ENCODE data around the gene RPGRIP1L. TPM values are rescaled to one million over a fixed set of nuclear protein-coding genes. Genes with fewer than 3 reads are reported as not detected.

RPGRIP1L gene
- total RNA-seq, 3 donors from 2014 or later: 3.2 to 7.5 (median 7.5) TPM

- Histone ChIP-seq H3K4me3 (no peak overlapping the region), H3K9me3 (no peaks in the 10 kb centered on the region), H3K4me1 (no peaks in the 10 kb centered on the region), H3K27me3 (no peaks in the 10 kb centered on the region), H3K36me3 (no peaks in the 10 kb centered on the region), H3K27ac (no peak overlapping the region)
- intact Hi-C loops (cut with DNase I; ENCODE audit: low total_unique reads): no loop called here
- no peak for DNase-seq (ENCODE audit: low spot score in 2 of 2)
- no peak for TF ChIP-seq POLR2AphosphoS5 (IDR thresholded peaks at IDR 0.05)
- TF ChIP-seq POLR2A (IDR thresholded peaks at IDR 0.05): no peak
- TF ChIP-seq CTCF (IDR thresholded peaks at IDR 0.05): no peak
Observed at GRCh38 chr16:53611179-53611696, 92.4 kb downstream of the RPGRIP1L start.

- intact Hi-C loops (cut with DNase I; ENCODE audit: low total_unique reads): no loop called here
- Histone ChIP-seq H3K4me3 (no peak overlapping the region), H3K9me3 (no peaks in the 10 kb centered on the region), H3K27me3 (no peaks in the 10 kb centered on the region), H3K36me3 (no peaks in the 10 kb centered on the region), H3K27ac (no peak overlapping the region), H3K4me1 (no peaks in the 10 kb centered on the region)
- TF ChIP-seq CTCF (IDR thresholded peaks at IDR 0.05): no peak
- no peak for TF ChIP-seq POLR2A (IDR thresholded peaks at IDR 0.05)
- no peak for TF ChIP-seq POLR2AphosphoS5 (IDR thresholded peaks at IDR 0.05)
- no peak for DNase-seq (ENCODE audit: low spot score in 2 of 2)
Observed at GRCh38 chr16:53609536-53609935, 94.1 kb downstream of the RPGRIP1L start.

DNA sequence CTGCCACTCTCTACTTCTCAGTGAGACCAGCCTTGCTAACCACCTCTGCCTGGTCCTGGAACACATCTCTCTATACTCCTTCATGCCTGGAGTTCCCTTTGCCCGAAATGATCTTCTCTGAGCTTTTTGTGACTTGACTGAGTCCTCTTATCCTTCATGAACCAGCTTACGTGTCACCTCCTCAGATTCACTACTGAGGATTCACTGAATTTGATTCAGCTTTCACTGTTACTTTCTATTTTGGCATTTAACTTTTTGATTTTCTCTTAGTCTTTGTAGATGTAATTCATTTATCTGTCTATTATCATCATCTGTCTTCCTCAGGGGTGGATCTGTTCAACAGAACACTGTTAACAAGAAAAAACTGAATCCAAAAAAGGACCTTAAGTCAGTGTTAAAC, 95.6 kb downstream of the RPGRIP1L start:
- TF ChIP-seq POLR2AphosphoS5 (IDR thresholded peaks at IDR 0.05) (no peak), POLR2A (IDR thresholded peaks at IDR 0.05) (no peak), CTCF (IDR thresholded peaks at IDR 0.05) (no peak)
- DNase-seq (ENCODE audit: low spot score in 2 of 2): no peak
- intact Hi-C loops (cut with DNase I; ENCODE audit: low total_unique reads): no loop called here

DNA sequence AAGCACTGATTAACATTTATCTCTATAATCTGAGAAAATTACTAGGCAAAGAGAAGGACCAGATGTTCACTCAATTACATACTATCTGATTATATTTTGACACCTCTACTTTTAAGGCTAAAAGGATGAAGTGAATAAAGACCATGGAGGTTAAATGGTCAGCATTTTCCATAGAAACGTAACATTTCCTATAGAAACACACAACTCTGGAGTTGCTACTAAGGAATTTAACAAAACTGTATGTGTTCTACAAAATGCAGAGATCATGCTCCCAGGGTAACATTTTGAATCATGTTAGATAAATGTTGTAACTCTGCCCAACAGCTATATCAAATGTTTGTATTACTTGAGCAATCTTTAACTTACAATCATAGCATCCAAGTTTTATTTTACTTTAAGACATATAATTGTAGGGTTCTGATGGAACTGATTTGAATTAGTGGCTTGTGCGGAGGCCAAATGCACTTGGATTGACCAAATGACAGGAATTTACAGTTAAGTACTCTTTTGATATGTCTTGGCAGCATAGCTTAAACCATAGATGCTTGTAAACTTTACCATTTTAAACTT, 97.7 kb downstream of the RPGRIP1L start:
- no peak overlapping the region for H3K4me3 ChIP-seq
- no peak overlapping the region for H3K27ac ChIP-seq
- H3K27me3 ChIP-seq: no peaks in the 10 kb centered on the region
- H3K9me3 ChIP-seq: no peaks in the 10 kb centered on the region
- H3K4me1 ChIP-seq: no peaks in the 10 kb centered on the region
- no peak for DNase-seq (ENCODE audit: low spot score in 2 of 2)
- TF ChIP-seq CTCF (IDR thresholded peaks at IDR 0.05) (no peak), POLR2A (IDR thresholded peaks at IDR 0.05) (no peak), POLR2AphosphoS5 (IDR thresholded peaks at IDR 0.05) (no peak)
- no peaks in the 10 kb centered on the region for H3K36me3 ChIP-seq
- intact Hi-C loops (cut with DNase I; ENCODE audit: low total_unique reads): no loop called here

More for the DNA sequence above, 95.6 kb downstream of the RPGRIP1L start:
- Histone ChIP-seq H3K36me3 (no peaks in the 10 kb centered on the region), H3K4me1 (no peaks in the 10 kb centered on the region), H3K4me3 (no peak overlapping the region), H3K27me3 (no peaks in the 10 kb centered on the region), H3K27ac (no peak overlapping the region), H3K9me3 (no peaks in the 10 kb centered on the region)

GRCh38 chr16:53605356-53605755, 98.3 kb downstream of the RPGRIP1L start:
- Histone ChIP-seq H3K36me3 (no peaks in the 10 kb centered on the region), H3K27ac (no peak overlapping the region), H3K27me3 (no peaks in the 10 kb centered on the region), H3K4me1 (no peaks in the 10 kb centered on the region), H3K4me3 (no peak overlapping the region), H3K9me3 (no peaks in the 10 kb centered on the region)
- no peak for DNase-seq (ENCODE audit: low spot score in 2 of 2)
- intact Hi-C loops (cut with DNase I; ENCODE audit: low total_unique reads): no loop called here
- no peak for TF ChIP-seq POLR2AphosphoS5 (IDR thresholded peaks at IDR 0.05)
- TF ChIP-seq CTCF (IDR thresholded peaks at IDR 0.05): no peak
- TF ChIP-seq POLR2A (IDR thresholded peaks at IDR 0.05): no peak
